Brain microvascular endothelial cell (primary cell): ENCODE data around the gene CHST11.

Experiments
- DNase-seq: peaks from one replicate; pipeline ENCODE4 v3.0.0-alpha.2; 2020
- H3K27ac ChIP-seq: fragments of 250-450 bp; sonication (Bioruptor Pico); 2 replicates; pipeline ENCODE4 v1.5.1; 2020; ENCODE audit warnings: mild to moderate bottlenecking, moderate library complexity
- H3K27me3 ChIP-seq: fragments of 250-450 bp; sonication (Bioruptor Pico); replicated peaks from 2 replicates; pipeline ENCODE4 v1.5.1; 2020; ENCODE audit warnings: mild to moderate bottlenecking
- H3K36me3 ChIP-seq: fragments of 250-450 bp; sonication (Bioruptor Pico); replicated peaks from 2 replicates; pipeline ENCODE4 v1.5.1; 2020; ENCODE audit warnings: mild to moderate bottlenecking
- H3K4me3 ChIP-seq: 2 replicates; pipeline ENCODE4 v1.5.1; 2011; ENCODE audit warnings: low read depth, mild to moderate bottlenecking, control low read depth, low read length, moderate library complexity
- in situ Hi-C: cut with HindIII; loops from 2 replicates; pipeline ENCODE4 v1.10.0; 2017; ENCODE audit warnings: low sequenced_read_pairs, low pct_ligation_motif_present
- TF ChIP-seq, protein P1 (sequence below): IDR thresholded peaks from 2 replicates; pipeline ENCODE4 v1.5.1; 2011; ENCODE audit warnings: low read depth, mild to moderate bottlenecking, moderate library complexity, low read length, control low read depth, inconsistent platforms; ENCODE audit errors: missing control alignments

CHST11 gene

GRCh38 chr12:104779134-104779533, 322.4 kb downstream of the CHST11 start:
- DNase-seq = no peak
- Histone ChIP-seq H3K27me3 (no peaks in the 10 kb centered on the region), H3K27ac (no peak overlapping the region), H3K4me3 (no peak overlapping the region), H3K36me3 (no peaks in the 10 kb centered on the region)
- TF ChIP-seq, protein P1, sequence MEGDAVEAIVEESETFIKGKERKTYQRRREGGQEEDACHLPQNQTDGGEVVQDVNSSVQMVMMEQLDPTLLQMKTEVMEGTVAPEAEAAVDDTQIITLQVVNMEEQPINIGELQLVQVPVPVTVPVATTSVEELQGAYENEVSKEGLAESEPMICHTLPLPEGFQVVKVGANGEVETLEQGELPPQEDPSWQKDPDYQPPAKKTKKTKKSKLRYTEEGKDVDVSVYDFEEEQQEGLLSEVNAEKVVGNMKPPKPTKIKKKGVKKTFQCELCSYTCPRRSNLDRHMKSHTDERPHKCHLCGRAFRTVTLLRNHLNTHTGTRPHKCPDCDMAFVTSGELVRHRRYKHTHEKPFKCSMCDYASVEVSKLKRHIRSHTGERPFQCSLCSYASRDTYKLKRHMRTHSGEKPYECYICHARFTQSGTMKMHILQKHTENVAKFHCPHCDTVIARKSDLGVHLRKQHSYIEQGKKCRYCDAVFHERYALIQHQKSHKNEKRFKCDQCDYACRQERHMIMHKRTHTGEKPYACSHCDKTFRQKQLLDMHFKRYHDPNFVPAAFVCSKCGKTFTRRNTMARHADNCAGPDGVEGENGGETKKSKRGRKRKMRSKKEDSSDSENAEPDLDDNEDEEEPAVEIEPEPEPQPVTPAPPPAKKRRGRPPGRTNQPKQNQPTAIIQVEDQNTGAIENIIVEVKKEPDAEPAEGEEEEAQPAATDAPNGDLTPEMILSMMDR = no peak
- in situ Hi-C loops = no loop called here

DNA sequence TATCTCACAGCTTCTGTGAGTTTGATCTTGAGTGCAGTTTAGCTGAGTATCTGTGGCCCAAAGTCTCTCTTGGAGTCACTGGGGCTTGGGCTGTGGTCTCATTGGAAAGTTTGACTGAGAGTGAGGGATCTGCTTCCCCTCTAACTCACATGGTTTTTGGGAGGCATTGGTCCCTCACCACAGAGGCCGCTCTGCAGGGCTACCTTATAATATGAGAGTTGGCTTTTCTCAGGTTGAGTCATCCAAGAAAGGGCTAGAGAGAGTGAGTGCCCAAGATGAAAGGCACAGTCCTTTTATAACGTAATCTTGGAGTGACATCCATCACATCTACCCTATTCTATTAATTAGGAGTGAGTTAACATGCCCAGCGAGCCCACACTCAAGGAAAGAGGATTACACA, 325.5 kb downstream of the CHST11 start:
- Histone ChIP-seq H3K36me3 (no peaks in the 10 kb centered on the region), H3K27ac (no peak overlapping the region), H3K4me3 (no peak overlapping the region), H3K27me3 (no peaks in the 10 kb centered on the region)
- TF ChIP-seq, protein P1 = no peak
- in situ Hi-C loops = no loop called here
- DNase-seq = no peak

GRCh38 chr12:104784592-104784991, 327.8 kb downstream of the CHST11 start:
- H3K4me3 ChIP-seq = no peak overlapping the region
- no peak for DNase-seq
- no peak overlapping the region for H3K27ac ChIP-seq
- no peaks in the 10 kb centered on the region for H3K36me3 ChIP-seq
- TF ChIP-seq, protein P1 = no peak
- no peaks in the 10 kb centered on the region for H3K27me3 ChIP-seq
- in situ Hi-C loops = no loop called here

DNA sequence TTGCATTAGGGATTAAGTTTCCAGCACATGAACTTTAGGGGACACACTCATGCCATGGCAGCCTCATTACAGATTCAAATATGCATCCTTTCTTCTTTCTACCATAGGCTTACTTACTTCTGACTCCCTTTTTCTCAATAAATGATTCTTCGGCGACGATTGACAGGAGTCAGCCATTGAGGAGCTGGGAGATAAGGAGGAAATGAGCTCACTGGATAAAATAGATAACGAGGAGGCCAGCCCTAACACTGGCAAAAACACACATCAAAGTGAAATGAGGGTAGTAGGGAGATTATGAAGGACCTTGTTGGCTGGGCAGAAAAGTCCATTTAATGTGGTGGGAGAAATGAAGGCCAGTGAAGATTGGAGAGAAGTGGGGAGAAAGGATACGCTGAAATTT, 329.1 kb downstream of the CHST11 start:
- H3K4me3 ChIP-seq = no peak overlapping the region
- TF ChIP-seq, protein P1 = no peak
- no peaks in the 10 kb centered on the region for H3K27me3 ChIP-seq
- no peak overlapping the region for H3K27ac ChIP-seq
- DNase-seq = no peak
- in situ Hi-C loops = no loop called here
- no peaks in the 10 kb centered on the region for H3K36me3 ChIP-seq

GRCh38 chr12:104786352-104786751, 329.6 kb downstream of the CHST11 start:
- Histone ChIP-seq H3K27ac (no peak overlapping the region), H3K4me3 (no peak overlapping the region), H3K36me3 (no peaks in the 10 kb centered on the region), H3K27me3 (no peaks in the 10 kb centered on the region)
- in situ Hi-C loops = no loop called here
- TF ChIP-seq, protein P1 = no peak
- no peak for DNase-seq

DNA sequence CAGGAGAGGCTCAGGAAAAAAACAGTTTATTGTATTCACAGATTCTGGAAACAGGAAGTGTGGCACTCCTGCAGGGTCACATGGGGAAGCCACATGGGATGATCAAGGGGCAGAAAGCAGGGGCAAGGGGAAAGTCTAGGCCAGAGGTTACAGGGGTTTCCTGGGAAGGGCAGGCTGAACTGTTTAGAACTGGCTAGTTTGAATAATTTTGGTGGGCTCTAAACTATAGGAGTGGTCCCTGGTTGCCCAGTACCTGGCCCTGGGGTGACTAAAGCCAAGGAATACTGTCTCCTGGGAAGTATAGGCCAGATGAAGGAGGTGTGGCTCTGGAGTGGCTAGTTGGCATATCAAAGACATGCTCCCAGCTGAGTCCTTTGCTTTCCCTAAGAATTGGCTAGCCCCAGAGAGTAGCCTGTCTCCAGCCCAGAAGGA, 332.1 kb downstream of the CHST11 start:
- TF ChIP-seq, protein P1 = no peak
- DNase-seq = no peak
- H3K27ac ChIP-seq = no peak overlapping the region
- no peak overlapping the region for H3K4me3 ChIP-seq
- H3K27me3 ChIP-seq = no peaks in the 10 kb centered on the region
- H3K36me3 ChIP-seq = no peaks in the 10 kb centered on the region
- in situ Hi-C loops = no loop called here
